Left ventricle myocardium superior (tissue), 1 donor: ENCODE results near the gene ANKAR. TPM values are rescaled to one million over a fixed set of nuclear protein-coding genes. Genes with fewer than 3 reads are reported as not detected.
"Not testable (repeated sequence)": the region's sequence is repeated elsewhere in the genome, so short reads cannot be mapped to it uniquely, and the experiment has no call there.

ENCODE experiments used
- ATAC-seq: fragments of 200-7000 bp; cut with Tn5 transposase; one replicate; pipeline ENCODE4 v1.9.1; 2020; ENCODE audit warnings: mild to moderate bottlenecking, moderate library complexity
- DNase-seq: peaks from one replicate; pipeline ENCODE4 v3.0.0-alpha.2; 2020
- intact Hi-C: fragments of 100-400 bp; cut with micrococcal nuclease; formaldehyde crosslinking; loops from one replicate; pipeline ENCODE4 v1.11.0; 2022
- total RNA-seq: library from RNA; stranded (reverse); fragmentation: NEBNext Ultra II Directional; extraction: Animal tissue kit (Norgen Biotek cat#: 25700); gene quantifications from one replicate; pipeline ENCODE4 v1.2.1, GENCODE V29; 2021
- donor health status: DM: no; HTN: yes; CAD: no; lungs with severe emphysema.

The ANKAR gene
- total RNA-seq, 1 donor from 2014 or later, result 8.8 TPM

- intact Hi-C loops, result no loop called here
- peak; percentile 51 for DNase-seq
- ATAC-seq, result peak; percentile 45
Observed at GRCh38 chr2:189685540-189686229, 11.2 kb downstream of the ANKAR start.

GRCh38 chr2:189687796-189688195, 13.3 kb downstream of the ANKAR start:
- intact Hi-C loops, DNase-seq, ATAC-seq: not testable (repeated sequence)

- DNase-seq, result no peak
- intact Hi-C loops, result loop anchor here (5.0 kb wide), 1 partner anchor 34 kb away; the partner anchor contains the start of gene ASNSD1
- ATAC-seq, result no peak
Observed at GRCh38 chr2:189696223-189696622, 21.8 kb downstream of the ANKAR start.

GRCh38 chr2:189698020-189698887, 23.8 kb downstream of the ANKAR start:
- intact Hi-C loops, result loop anchor here (5.0 kb wide), 1 partner anchor 36 kb away; the partner anchor contains the start of gene ASNSD1
- DNase-seq (no peak), ATAC-seq (peak; percentile 62)

- DNase-seq (no peak), ATAC-seq (no peak)
- intact Hi-C loops, result no loop called here
Observed at GRCh38 chr2:189700681-189701080, 26.2 kb downstream of the ANKAR start.

GRCh38 chr2:189702071-189702470, 27.6 kb downstream of the ANKAR start:
- intact Hi-C loops, result no loop called here
- ATAC-seq (no peak), DNase-seq (no peak)

- intact Hi-C loops, result no loop called here
- DNase-seq, result no peak
- no peak for ATAC-seq
Observed at GRCh38 chr2:189709501-189710221, 35.2 kb downstream of the ANKAR start.

GRCh38 chr2:189717593-189717992, 43.1 kb downstream of the ANKAR start:
- DNase-seq, intact Hi-C loops, ATAC-seq: not testable (repeated sequence)

GRCh38 chr2:189719571-189719970, 45.1 kb downstream of the ANKAR start:
- intact Hi-C loops, result no loop called here
- DNase-seq (no peak), ATAC-seq (no peak)

GRCh38 chr2:189723192-189723591, 48.7 kb downstream of the ANKAR start:
- ATAC-seq (no peak), DNase-seq (no peak)
- intact Hi-C loops, result no loop called here

Other genes with a start within 250 kb of the ANKAR start
- 15.1 TPM for gene WDR75, start 233.2 kb upstream of the ANKAR start, total RNA-seq
- 57.5 TPM for gene SLC40A1, start 93.9 kb upstream of the ANKAR start, total RNA-seq
- 33.0 TPM for gene ASNSD1, start 13.2 kb upstream of the ANKAR start, total RNA-seq
- gene OSGEPL1, start 88.1 kb downstream of the ANKAR start, total RNA-seq, result 12.6 TPM
- 21.4 TPM for gene ORMDL1, start 109.7 kb downstream of the ANKAR start, total RNA-seq
- 12.3 TPM for gene PMS1, start 109.8 kb downstream of the ANKAR start, total RNA-seq